Suppressor macrophage treated with lipopolysaccharide for 1 hour (primary cell): ENCODE measurements around the gene ARL13A.
"Not testable (repeated sequence)": the region's sequence is repeated elsewhere in the genome, so short reads cannot be mapped to it uniquely, and the experiment has no call there.

Experiments
- DNase-seq, 3 donors: peaks; one replicate each; pipeline ENCODE4 v3.0.0-alpha.2; 2020 to 2022

ARL13A gene

DNA sequence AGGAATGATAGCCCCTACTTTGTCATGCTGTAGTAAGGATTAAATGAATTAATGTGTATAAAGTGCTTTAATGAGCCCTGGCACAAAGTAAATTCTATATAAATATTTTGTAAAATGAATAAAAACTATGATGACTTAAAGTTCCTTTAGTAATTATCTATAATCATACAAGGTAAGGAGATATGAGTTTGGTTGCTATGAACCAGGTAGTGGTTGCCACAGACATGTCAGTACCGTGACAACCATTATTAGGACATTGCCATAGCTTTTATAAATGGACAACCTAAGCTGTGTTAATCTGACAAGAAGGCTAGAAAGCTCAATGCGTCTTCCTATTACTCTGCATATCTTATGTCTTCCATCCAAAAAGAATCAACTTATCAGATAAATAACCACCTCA, at the start of gene ARL13A:
Gene ARL13A (plus strand): TSS at position 301 of the 400 bp plus-strand sequence. CDS start 3,982 bp downstream, outside the sequence.
- no peak for DNase-seq

DNA sequence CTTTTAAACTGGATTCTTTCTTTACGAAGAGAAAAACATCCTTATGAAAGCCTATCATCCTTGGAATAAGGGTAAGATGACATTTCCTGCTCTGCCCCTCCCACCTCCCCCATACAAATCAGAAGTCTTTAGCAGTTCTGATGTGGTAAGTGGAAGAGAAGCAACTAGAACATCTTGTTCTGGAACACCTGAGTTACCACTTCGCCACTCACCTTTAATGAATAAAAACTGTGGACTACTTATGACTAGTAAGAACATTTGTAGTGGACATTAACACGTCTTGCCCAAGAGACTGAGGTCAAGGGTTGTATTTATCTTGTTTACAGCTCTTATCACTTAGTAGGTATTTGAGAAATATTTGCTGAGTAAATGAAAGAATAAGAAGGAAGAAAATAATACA, 45.1 kb upstream of the ARL13A start:
- no peak for DNase-seq

DNA sequence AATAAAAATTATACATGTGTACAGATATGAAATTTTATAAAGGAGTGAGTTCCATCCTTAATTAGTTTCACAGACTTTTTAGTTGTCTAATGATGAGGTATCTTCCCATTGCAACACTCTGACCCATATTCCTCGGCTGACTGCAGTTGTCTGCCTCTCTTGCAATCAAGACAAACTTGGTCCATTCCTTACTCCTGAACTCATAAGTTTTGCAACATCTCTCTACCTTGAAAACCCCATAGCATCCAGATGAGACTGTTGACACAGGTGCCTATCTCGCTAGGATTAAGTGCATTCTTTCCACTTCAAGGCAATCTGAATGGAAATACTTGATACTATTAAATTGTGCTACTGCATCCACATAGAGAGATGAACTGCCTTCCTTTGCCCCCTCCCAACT, 43.1 kb upstream of the ARL13A start:
- DNase-seq, result no peak

GRCh38 chrX:100928660-100929613, 40.6 kb upstream of the ARL13A start, which contains the start of gene XKRX:
TSS of gene XKRX (minus strand) at chrX:100928917. CDS start at chrX:100928304, 613 bp downstream.
- peak in 1 of 3 donors; percentile 7 for DNase-seq

DNA sequence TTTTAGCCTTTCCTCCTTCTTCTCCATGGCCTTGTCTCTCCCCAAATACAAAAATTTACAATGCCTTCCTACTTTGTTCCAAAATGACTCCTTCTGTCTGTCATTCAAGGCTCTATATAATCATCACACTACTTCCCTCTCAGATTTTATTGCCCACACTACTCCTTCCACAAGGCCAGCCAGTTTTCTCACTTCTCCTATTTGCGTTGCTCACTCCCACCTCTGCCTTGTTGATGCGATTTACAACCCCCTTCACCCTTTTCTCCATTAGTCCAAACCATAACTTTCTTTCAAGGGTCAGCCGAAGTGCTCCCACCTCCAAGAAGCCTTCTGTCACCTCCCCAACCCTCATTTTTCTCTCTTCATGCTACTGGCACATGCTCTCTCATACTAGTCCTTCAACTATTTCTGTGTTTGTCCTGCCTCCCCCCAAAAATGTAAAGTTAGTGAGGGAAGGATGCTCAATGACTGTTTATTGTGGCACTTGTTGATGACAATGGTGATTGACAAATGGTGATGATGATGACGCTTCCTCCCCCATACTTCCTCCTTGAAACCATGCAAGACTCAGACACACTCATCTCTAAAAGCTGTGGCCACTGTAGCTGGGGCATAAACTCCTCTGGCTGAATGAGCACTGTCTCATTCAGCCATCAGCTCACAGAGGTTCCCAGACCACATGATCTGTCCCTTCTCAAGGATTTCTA, 38.1 kb upstream of the ARL13A start:
- DNase-seq, result peak; percentile 8 to 32 (median 21)

- DNase-seq, result peak in 1 of 3 donors; percentile 2
These were observed 37.6 kb upstream of the ARL13A start for GRCh38 chrX:100931925-100932285.

DNA sequence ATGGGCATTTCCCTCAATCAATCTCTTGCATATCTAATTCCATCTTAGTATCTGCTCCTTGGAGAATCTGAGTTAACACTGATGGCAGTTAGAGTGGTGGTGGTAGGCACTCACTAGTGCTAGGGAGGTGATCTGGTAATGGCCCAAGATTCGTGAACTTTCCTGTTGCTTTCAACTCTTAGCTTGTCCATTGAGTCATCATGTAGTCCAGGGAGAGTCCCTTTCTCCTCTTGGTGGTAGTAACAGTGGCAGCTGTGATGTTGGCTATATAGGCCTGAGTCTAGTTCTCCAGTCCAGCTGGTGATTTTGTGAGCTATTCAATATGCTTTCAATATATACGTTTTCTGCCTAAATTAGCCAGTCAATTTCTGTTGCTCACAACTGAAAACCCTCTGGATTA, 33.7 kb upstream of the ARL13A start:
- no peak for DNase-seq

DNA sequence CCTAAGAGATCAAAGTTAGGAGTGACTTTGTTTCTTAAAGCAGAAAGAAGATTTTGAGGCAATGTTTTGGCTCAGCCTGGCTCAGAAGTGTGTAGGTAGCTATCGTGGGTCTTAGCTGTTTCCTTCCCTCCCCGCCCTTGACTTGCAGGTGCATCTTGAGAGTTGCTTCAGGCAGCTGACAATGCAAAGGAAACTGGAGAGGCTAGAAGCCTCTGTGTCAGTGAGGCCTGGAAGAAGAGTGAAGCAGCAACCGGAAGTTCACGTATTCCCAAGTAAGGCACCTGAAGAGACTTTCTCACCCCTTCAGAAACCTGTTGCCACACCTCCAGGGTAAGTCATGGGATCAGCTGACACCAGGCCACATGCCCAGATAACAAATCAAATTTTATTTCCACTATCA, 30.2 kb upstream of the ARL13A start:
- no peak for DNase-seq

DNA sequence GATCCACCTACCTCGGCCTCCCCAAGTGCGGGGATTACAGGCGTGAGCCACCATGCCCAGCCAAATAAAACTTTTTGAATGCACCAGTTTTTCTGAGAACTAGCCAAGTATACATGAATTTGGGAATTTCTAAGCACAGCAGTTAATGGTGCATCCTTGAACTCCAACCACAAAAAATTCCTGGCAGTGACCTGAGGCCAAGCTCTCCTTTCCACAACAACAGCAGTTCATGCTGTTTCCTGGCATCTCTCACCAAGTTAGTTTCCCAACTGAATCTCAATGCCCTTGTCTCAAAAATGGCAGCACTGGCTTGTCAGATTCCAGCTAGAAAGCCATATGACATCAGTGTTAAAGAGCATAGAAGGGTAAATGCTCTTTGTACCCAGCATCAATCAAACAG, 24.9 kb upstream of the ARL13A start:
- no peak for DNase-seq

GRCh38 chrX:100946299-100946927, 23.1 kb upstream of the ARL13A start:
- DNase-seq, result no peak

DNA sequence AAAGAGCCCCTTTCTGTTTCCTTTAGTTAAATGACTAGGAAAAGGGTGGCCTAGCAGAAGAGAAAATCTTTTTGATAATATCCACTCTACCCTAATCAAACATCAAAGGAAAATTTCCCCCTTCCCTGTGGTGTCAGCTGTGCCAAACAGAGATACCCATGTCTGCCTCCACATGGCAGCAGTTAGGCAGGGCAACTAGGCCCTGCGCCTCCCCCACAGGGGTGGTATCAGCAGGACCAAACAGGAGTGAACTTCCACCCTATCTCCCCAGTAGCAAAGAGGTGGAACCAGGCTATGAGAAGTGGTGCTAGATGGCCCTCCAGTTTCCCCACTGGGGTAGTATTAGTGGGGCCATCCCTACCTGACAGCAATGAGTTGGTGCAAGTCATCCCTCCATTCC, 21.0 kb upstream of the ARL13A start:
- DNase-seq, result no peak

- no peak for DNase-seq
These were observed 6.7 kb upstream of the ARL13A start for GRCh38 chrX:100962811-100963210.

DNA sequence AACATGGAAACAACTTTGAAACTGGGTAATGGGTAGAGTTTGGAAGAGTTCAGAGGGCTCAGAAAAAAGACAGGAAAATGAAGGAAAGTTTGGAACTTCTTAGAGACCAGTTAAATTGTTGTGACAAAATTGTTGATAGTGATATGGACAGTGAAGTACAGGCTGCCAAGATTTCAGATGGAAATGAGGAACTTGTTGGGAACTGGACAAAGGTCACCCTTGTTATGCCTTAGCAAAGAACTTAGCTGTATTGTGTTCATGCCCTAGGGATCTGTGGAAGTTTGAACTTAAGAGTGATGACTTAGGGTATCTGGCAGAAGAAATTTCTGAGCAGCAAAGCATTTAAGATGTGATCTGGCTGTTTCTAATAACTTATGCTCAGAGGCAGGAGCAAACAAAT, 5.1 kb upstream of the ARL13A start:
- DNase-seq, result peak in 1 of 3 donors; percentile 0

DNA sequence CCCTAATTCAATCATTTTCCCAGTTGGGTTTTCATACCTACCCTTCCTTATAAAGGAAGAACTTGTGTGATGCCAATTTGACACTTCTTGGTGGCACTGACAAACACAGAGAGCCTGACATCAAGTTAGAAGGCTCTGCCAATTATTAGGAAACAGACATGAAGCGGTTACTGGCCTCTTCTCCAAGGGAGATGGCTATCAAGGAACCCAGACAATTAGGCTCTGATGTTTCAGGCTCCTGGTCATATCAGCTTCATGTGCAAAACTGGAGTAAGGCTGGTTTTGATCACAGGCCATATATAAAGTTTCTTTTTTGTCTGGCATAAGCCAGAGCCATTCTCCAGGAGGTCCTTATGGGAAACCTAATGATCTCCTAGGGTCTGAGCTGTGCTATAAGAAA, 428 bp downstream of the ARL13A start:
- no peak for DNase-seq

GRCh38 chrX:100973411-100973810, 3.9 kb downstream of the ARL13A start:
- no peak for DNase-seq

GRCh38 chrX:100975212-100975611, 5.7 kb downstream of the ARL13A start:
- DNase-seq, result no peak

- DNase-seq, result no peak
These were observed 6.7 kb downstream of the ARL13A start for GRCh38 chrX:100976211-100976610.

- no peak for DNase-seq
These were observed 10.5 kb downstream of the ARL13A start for GRCh38 chrX:100979881-100980607.

DNA sequence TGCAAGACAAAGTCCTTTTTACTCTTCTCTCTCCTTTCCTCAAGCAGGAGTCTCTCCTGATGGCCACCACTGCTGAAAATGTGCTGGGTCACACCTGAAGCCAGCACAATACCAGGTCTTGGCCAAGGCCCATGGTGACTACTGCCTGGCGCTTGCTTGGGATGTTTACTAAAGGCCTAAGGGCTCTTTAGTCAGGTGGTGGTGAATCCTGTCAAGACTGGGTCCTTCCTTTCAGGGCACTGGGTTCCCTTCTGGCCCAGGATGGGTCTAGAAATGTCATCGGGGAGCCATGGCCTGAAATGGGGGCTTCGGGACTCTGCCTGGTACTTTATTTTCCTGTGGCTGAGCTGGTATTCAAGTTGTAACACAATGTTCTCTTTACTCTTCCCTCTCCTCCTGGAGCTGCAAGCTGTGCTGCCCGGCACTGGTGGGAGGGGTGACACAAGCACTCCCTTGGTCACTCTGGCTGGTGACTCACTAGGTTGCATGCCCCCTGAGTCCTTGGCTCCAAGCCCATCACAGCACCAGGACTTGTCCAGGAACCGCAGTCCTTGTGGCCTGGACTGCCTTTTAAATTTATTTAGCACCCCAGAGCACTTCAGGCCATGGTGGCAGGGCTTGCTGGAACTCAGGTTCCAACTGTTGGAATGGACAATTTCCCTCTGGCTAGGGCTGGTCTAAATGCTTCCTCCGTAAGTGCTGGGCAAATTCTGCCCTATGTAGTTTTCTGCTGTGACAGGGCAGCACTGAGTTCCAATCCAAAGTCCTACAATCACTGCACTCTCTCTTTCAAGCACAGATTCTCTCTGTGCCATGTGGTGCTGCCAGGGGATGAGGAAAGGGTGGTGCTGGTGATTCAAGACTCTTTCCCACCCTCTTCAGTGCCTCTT, 11.3 kb downstream of the ARL13A start:
- DNase-seq, result peak in 1 of 3 donors; percentile 6

DNA sequence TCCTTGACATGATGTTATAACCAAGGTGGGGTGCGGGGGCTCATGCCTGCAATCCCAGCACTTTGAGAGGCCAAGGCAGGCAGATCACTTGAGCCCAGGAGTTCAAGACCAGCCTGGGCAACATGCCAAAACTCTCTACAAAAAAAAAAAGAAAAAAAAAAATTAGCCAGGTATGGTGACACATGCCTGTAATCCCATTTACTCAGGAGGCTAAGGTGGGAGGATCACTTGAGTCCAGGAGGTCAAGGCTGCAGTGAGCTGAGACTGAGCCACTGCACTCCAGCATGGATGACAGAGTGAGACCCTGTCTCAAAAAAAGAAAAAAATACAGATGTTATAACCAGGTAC, 12.0 kb downstream of the ARL13A start:
- DNase-seq, result not testable (repeated sequence)

DNA sequence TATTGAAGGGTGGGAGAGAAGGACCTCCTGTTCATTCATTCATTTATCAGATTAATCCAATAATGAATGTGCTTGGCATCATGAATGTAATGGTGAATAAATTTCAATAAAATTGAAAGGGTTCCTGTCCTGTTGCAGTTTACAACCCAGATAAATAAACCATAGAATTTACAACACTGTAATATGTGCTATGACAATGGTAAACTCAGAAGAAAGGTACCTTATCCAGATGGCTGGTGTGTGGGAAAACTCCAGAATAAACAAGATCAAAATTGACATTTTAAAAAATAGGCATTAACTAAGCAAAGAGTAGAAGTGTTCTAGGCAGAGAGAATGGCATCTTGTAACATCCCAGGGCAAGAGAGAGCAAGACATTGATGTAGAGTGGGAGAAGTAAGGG, 15.3 kb downstream of the ARL13A start:
- DNase-seq, result no peak

GRCh38 chrX:100990139-100990538, 20.6 kb downstream of the ARL13A start:
- no peak for DNase-seq
